ENCODE data around the gene TMEM106B.
"Not testable (repeated sequence)": the region's sequence is repeated elsewhere in the genome, so short reads cannot be mapped to it uniquely, and the experiment has no call there.

The TMEM106B gene

DNA sequence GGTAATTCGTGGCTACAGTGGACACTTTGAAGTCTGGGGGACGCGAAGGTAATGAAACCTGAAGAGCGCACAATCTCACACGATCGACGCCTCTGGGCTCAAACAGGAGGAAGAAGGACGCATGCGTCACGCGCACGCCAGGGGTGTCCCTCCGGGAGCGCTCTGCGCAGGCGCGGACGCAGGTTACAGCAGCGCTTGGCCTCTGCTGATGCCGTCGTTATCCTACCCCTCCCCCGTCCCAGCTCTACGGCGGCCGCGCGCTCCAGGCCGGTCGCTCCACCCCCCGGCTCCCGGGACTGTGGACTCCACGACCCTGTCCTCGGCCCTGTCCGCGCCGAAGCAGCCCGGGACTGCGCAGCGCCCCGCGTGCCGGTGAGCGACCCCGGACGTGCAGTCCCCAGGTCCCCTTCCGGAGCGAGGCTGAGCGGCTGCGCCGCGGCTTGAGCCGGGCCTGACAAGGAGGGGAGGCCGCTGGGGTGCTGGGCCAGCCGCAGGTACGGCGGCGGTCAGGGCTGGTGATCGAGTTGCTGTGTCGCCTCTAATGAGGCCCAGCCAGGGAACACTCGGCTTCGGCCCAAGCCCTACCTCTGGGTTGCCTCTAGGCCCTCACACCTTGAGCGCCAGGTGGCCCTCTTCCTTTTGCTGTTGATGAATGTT lies at the start of gene TMEM106B:
TSS of gene TMEM106B (plus strand) at position 241 of the 657 bp plus-strand sequence. CDS start 3,517 bp downstream, outside the sequence.
- DNase-seq (ENCODE audit: low read depth in 2 of 2) = peak; percentile 96 to 97

DNA sequence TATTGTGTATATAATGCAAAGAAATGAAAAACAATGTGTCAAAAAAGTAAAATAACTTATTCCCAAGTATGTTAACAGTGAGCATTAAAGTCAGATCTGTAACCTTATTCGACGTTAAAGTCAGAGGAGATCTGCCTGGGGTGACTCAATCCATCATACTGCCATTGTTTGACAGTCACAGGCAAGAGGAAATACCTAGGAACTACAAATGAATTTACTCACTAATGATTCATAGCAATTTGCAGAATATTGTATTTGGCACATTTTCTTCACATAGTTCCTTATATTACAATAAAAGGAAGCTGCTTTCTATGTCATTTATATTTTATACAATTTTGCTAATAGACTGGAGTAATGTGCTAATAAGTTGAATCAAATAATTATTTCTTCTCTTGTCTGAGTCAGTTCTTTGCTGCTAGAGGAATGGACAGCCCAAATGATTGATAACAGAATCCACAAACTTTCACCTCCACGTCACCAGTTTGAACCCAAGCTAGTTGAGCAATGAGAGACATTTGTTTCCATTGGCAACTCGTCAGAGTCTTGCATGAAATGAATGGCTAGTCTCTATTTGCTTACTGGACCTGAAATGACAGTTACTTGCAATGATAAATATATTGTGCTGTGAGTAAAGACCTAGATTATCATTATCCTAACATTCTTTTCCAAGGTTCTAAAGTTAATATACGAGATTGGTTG lies 48.5 kb upstream of the TMEM106B start:
- no peak for DNase-seq (ENCODE audit: low read depth in 2 of 2)

DNA sequence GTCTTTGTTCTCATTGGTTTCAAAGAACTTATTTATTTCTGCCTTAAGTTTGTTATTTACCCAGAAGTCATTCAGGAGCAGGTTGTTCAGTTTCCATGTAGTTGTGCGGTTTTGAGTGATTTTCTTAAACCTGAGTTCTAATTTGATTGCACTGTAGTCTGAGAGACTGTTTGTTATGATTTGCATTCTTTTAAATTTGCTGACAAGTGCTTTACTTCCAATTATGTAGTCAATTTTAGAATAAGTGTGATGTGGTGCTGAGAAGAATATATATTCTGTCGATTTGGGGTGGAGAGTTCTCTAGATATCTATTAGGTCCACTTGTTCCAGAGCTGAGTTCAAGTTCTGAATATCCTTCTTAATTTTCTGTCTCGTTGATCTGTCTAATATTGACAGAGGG lies 43.0 kb upstream of the TMEM106B start:
- not testable (repeated sequence) for DNase-seq (ENCODE audit: low read depth in 2 of 2)

DNA sequence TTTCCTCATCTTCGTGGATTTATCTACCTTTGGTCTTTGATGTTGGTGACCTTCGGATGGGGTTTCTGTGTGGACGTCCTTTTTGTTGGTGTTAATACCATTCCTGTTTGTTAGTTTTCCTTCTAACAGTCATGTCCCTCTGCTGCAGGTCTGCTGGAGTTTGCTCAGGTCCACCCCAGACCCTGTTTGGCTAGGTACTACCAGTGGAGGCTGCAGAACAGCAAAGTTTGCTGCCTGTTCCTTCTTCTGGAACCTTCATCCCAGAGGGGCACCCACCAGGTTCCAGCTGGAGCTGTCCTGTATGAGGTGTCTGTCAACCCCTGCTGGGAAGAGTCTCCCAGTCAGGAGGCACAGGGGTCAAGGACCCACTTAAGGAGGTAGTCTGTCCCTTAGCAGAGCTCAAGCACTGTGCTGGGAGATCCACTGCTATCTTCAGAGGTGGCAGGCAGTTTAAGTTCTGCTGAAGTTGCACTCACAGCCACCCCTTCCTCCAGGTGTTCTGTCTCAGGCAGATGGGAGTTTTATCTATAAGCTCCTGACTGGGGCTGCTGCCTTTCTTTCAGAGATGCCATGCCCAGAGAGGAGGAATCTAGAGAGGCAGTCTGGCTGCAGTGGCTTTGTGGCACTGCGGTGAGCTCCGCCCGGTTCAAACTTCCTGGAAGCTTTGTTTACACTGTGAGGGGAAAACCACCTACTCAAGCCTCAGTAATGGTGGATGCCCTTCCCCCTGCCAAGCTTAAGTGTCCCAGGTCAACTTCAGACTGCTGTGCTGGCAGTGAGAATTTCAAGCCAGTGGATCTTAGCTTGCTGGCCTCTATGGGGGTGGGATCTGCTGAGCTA lies 40.9 kb upstream of the TMEM106B start:
- peak in 1 of 2 donors; percentile 7 for DNase-seq (ENCODE audit: low read depth in 2 of 2)

DNA sequence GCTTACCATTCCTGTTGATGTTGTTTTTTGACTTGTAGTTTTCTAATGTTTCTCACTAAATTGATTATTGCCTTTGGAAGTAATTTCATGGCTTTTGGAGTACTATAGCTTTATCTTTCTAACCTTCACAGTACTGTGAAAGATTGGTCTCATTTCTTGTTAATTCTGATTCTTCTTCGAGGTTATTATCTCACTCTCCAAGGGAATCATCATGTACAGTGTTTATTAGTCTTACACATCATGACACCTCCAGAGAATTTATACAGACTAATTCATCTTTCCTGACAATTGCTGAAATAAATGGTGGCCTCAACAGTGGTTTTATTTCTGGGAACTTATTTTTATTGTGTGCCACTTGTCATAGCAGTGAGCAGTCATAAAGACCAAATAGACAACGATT lies 37.4 kb upstream of the TMEM106B start:
- no peak for DNase-seq (ENCODE audit: low read depth in 2 of 2)

DNA sequence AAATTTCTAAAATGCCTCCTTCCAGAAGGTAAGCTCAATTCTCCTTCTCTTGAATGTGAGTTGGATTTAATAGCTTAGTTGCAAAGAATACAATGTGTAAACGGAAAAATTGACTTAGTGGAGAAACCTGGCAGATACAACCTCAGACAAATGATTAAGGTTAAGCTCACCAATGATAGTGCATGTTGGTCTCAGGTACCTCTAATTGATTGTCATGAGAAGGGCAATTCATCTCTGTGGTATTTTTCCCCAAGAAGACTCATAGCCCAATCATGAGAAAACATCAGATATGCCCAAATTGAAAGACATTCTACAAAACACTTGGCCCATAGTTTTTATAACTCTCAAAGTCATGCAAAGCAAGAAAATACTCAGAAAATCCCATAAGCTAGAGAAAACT lies 36.2 kb upstream of the TMEM106B start:
- DNase-seq (ENCODE audit: low read depth in 2 of 2) = no peak

DNA sequence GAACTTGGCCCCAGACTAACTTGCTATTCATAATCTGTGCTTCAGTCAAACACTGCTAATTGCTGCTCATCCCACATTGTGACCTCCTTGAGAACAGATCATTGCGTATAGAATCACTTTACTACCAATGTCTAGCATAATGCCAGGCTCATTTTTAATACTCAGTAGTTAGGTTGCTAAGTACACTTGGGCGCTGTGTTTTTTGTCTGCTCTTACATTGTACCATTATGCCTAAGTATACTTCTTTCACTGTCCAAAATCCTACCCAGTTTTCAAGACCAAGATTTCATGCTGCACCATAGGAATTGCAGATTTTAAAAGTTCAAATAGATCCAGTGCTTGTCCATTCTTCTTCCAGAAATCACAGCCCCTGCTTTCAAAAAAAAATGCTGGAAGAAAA lies 32.8 kb upstream of the TMEM106B start:
- DNase-seq (ENCODE audit: low read depth in 2 of 2) = no peak

DNA sequence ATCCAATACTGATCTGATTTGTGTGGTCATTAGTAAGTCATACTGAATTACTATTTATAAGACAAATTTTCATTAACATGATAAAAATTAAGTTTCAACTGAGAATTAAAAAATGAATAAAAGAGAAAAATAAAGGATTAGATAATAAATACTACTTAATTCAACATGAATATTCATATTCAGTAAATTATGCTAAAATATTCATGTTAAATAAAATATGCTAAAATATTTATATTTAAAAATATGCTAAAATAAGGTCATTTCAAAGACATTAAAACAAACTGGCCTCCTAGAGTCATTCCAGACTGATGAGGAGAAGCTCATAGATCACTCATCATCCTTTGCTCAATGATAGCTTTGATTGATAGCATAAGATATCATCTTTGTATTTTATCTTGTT lies 16.7 kb upstream of the TMEM106B start:
- DNase-seq (ENCODE audit: low read depth in 2 of 2) = no peak

DNA sequence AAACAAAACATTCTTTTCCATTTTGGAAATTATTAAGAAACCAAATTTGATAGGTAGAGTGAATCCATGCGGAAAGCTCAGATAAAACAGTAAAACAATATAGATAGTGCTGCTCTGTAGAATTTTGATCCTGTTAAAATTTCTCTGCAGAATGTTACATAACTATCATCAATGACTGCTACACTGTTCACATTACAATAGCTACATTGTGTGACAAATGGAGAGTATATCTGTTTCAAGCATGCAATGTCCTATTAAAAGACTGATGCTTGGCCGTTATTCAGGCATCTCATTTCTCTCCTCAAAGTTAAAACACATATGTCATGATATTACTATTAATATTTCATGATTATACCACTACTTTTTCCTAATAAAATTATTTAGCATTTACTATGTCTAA lies 14.7 kb upstream of the TMEM106B start:
- no peak for DNase-seq (ENCODE audit: low read depth in 2 of 2)

DNA sequence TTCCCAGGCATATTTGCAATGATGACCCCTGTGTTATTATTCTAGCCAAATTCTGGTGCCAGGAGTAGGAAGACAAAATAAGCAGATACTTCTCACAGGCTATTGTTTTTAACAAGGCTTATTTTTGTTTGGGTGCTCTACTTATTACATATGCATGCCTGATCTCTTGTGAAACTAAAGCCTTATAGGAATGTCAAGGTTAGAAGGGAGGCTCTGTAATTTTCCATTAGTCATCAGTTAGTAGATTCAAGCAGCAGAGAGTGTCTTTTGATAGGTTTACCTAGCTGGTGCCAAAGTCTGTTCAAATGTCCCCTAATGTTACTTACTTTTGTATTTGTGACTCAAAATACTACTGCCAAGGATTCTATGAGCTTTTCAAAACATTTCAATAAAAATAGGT lies 11.7 kb upstream of the TMEM106B start:
- no peak for DNase-seq (ENCODE audit: low read depth in 2 of 2)

DNA sequence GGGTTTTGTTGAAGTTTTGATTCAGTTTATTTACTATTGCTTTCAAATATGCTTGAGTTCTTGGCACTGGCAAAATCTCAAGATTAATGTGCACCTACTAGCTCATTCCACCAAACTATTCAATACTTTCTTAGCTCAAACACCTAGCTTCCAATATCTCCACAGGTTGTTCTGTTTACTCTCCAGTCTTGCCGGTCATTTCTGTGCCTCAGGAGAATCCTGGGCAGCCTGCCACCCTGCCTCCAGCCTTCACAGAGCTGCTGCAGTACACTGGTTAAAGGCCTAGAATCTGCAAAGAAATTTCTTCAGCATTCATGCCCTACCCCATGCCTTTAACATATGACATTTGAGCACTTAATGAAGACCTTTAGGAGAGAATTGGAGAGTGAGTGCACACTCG lies 4.0 kb upstream of the TMEM106B start:
- DNase-seq (ENCODE audit: low read depth in 2 of 2) = no peak

DNA sequence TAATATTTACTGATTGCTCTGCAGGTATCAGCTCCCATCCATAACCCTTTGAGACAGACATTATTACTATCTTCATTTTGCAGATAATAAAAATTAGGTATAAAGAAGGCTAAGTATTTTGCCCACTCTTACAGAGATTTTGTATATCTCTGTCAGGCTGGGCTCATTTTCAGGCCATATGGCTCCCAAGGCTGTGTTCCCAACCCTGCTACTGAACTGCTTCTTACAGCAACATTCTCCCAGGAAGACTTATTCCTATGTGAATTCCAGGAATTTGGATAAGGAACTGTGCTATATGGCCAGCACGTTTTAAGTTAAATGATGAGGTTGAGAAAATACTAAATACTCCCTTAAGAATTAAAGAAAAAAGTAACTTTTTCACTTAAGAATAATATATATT lies 1.9 kb upstream of the TMEM106B start:
- no peak for DNase-seq (ENCODE audit: low read depth in 2 of 2)

DNA sequence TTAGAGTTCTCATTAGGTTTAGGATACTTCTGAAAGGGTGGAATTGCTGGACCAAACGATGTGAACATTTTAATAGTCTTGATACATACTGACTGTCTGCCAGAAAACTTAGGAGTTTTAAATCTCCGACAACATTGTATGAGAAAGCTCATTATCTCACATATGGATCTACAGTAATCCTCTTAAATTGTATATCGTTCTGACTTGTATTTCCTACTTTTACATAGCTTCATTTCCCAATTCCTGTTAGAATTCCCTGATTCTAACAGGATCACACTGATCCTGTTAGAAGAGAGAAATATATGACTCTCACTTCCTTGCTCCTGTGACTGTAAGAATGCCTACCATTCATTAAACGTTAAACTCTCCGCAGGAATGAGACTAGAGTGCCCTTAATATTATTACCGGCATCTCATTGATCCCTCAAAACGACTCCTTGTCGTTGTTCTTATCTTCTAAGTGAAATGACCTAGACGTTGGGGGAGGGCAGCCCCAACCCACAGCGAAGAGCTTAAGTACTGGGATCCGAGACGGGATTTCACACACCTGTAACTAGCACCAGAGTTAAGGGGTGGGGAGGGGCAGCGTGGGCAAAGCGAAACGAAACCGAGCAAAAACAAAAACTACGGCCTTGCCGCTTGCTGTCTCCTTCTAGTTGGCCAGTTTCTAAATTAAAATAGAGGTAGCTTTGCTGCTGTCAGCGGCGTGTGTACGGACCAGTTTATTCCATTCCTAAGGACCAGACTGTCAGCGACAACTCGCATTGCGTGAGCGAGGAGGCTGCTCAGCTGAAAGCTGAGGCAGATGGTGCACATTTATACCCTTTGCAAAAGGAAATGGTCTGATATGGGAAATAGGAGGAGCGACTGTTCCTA lies 678 bp upstream of the TMEM106B start:
- no peak for DNase-seq (ENCODE audit: low read depth in 2 of 2)

DNA sequence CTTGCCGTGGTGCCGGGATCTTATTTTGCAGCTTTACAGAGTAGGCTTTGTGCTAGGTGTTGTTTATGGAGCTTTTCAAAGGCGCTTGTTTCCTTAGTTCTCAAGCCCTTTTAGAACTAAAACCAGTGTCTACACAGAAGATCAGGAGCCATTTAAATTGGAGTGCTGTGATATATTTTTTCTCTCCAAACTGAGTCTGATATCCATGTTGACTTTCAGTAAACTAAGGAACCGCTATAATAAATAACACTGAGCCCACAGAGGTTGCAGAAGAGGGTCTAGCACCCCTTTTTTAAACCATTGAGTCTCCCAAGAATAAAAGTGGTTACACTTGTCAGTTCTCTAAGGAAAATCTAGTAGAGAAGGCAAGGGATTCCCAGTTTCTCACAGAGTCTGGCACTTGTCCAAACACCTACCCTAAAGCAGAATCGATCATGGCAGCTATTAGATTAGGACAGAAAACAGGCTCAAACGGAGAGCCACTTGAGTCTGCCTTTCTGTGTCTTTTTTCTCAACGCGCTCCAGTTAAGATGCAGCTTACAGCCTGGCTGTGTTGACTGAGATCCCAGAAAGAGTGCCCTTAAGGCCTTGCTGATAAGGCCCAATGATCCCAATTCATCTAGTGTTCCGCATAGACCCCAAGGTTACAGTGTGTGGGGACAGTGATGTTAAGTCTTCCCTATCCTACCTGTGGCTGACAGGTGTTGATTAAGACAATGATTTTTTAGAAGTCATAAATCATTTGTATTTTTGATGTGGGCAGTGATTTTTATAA lies 804 bp downstream of the TMEM106B start:
- DNase-seq (ENCODE audit: low read depth in 2 of 2) = no peak

DNA sequence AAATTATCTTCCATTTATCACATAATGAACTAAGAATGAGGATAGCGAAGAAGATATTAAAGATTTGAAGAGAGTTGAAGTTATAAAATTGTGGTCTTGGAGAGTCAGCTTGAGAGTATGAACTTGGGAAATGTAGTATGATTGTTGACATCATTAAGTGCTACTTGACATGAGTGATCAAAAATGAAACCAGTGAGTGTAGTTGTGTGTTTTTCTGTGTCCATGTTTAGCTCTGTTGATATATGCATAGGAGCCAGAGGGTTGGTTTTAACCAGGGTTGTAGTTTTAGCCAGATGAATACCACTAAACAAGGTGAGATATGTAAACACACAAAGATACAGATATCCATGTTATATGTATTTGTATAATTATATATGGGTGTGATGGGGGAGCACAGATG lies 6.2 kb downstream of the TMEM106B start:
- no peak for DNase-seq (ENCODE audit: low read depth in 2 of 2)

DNA sequence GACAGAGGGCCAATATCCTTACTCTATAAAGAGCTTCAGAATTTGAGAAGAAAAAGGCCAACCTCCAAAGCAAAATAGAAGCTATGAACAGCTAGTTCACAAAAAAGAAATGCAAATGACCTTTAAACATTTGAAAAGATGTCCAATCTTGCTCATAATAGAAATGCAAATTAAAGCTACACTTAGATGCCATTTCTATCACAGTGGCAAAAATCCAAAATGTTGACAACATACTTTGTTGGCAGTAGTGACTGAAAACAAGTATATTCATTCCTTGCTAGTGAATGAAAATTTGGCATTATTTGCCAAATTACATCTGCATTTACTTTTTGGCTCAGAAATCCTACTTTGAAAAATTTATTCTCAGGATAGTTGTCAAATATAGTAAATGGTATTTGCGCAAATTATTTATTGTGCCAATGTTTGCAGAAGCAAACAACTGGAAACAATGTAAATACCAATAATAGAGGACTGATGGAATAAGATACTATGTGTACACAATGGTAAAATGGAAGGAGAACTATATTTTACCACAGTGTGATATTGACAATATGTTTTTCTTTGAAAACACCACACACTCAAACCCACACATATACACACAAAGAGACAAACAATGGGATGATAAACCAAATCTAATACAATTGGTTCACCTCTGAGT lies 9.4 kb downstream of the TMEM106B start:
- DNase-seq (ENCODE audit: low read depth in 2 of 2) = no peak

DNA sequence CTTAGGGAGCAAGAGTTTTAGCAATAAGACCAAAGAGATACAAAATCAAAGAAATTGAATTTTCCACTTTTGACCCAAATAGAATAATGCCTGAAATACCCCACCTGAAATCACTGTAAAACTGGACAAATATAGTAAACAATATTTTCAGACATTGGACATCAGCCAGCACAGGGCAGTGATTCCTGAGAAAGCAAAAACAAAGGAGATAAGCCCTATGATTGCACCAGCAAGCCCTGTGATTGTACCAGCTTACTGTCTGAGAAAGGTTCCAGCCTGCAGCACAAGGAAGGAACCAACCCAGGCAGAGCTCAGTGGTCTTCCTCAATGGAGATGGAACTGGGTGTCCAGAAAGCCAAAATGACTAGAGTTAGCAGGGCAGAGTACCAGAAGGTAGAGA lies 10.3 kb downstream of the TMEM106B start:
- DNase-seq (ENCODE audit: low read depth in 2 of 2) = no peak

DNA sequence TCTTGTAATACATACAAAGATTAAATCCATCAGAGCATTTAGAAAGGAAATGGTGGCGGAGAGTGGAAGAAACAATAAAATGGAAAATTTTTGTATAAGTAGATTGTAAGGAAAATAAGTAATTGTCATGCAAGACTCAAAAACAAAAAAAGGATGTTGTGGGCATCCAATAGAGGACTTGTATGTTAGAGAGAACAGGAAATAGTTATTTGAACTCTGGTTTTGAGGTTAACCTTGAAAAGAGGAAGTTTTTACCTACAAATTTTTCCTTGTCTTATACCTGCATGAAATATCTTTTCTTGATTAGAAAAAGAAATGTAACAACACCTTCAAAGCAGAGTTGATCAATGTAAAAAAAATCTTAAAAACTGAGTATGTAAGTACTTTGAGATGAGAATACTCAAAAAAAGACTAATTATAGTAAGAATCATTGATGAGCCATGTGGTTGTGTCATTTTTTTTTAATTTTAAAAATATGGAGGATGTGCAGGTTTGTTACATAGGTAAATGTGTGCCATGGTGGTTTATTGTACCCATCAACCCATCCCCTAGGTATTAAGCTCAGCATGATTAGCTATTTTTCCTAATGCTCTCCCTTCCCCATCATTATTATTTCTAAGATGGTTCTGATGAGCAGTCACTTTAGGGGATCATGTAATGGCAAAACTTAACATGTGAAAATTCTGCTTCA lies 11.9 kb downstream of the TMEM106B start:
- DNase-seq (ENCODE audit: low read depth in 2 of 2) = no peak

DNA sequence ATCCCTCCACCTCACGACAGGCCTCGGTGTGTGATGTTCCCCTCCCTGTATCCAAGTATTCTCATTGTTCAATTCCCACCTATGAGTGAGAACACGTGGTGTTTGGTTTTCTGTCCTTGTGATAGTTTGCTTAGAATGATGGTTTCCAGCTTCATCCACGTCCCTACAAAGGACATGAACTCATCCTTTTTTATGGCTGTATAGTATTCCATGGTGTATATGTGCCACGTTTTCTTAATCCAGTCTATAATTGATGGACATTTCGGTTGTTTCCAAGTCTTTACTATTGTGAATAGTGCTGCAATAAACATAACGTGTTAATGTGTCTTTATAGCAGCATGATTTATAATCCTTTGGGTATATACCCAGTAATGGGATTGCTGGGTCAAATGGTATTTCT lies 13.9 kb downstream of the TMEM106B start:
- DNase-seq (ENCODE audit: low read depth in 2 of 2) = not testable (repeated sequence)

DNA sequence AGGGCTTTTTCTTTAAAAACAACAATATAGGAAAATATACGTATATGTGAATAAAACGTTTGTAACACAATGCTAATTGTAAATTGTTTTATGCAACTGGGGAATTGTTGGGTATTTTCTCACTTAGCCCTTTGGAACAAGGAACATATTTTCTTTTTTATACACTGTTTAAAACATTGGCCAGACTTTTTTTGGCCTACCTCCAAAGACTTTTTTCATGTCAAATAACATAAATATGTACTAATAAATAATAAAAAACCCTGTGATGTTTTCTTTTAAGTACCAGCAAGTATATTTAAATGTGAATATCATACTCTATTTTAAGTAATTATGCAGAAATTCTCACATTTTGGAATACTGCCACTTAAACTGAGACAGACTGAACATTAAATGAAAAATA lies 15.7 kb downstream of the TMEM106B start:
- no peak for DNase-seq (ENCODE audit: low read depth in 2 of 2)

Data from stimulated activated CD4-positive, alpha-beta T cell treated with anti-CD3 and anti-CD28 coated beads, Interleukin-15, amount 100 ng/mL, for 48 hours (primary cell).